Neuron (in vitro differentiated cells): Measurements from ENCODE around the gene HELZ.
"Not testable (repeated sequence)": the region's sequence is repeated elsewhere in the genome, so short reads cannot be mapped to it uniquely, and the experiment has no call there.

Source experiments
- H2AFZ ChIP-seq: one replicate; pipeline ENCODE4 v1.6.1; 2013; ENCODE audit warnings: low read depth, mild to moderate bottlenecking, inconsistent platforms, low read length, moderate library complexity
- H3K27me3 ChIP-seq: one replicate; pipeline ENCODE4 v1.6.1; 2013; ENCODE audit warnings: low read length; ENCODE audit not compliant: insufficient read depth
- H3K36me3 ChIP-seq: one replicate; pipeline ENCODE4 v1.6.1; 2013; ENCODE audit warnings: low read length; ENCODE audit not compliant: insufficient read depth
- H3K4me1 ChIP-seq: one replicate; pipeline ENCODE4 v1.6.1; 2013; ENCODE audit warnings: low read length; ENCODE audit not compliant: insufficient read depth
- H3K4me3 ChIP-seq: 2 replicates; pipeline ENCODE4 v1.5.1; 2013; ENCODE audit warnings: mild to moderate bottlenecking, low read length, moderate library complexity
- H3K9me3 ChIP-seq: one replicate; pipeline ENCODE4 v1.6.1; 2013; ENCODE audit warnings: low read length

The HELZ gene

GRCh38 chr17:67280279-67280678, 35.3 kb upstream of the HELZ start:
- no peak overlapping the region for H3K4me3 ChIP-seq
- H3K4me1 ChIP-seq, result peaks cover 8% of the 10 kb centered on the region
- no peaks in the 10 kb centered on the region for H3K9me3 ChIP-seq
- no peaks in the 10 kb centered on the region for H3K27me3 ChIP-seq
- no peak overlapping the region for H2AFZ ChIP-seq
- H3K36me3 ChIP-seq, result no peaks in the 10 kb centered on the region

- Histone ChIP-seq H3K27me3 (no peaks in the 10 kb centered on the region), H2AFZ (no peak overlapping the region), H3K36me3 (no peaks in the 10 kb centered on the region), H3K9me3 (no peaks in the 10 kb centered on the region), H3K4me1 (peaks cover 8% of the 10 kb centered on the region), H3K4me3 (no peak overlapping the region)
Observed at GRCh38 chr17:67279115-67279514, 34.1 kb upstream of the HELZ start.

GRCh38 chr17:67278363-67278762, 33.4 kb upstream of the HELZ start:
- peaks cover 5% of the 10 kb centered on the region for H3K4me1 ChIP-seq
- no peaks in the 10 kb centered on the region for H3K9me3 ChIP-seq
- no peak overlapping the region for H3K4me3 ChIP-seq
- H2AFZ ChIP-seq, result no peak overlapping the region
- H3K27me3 ChIP-seq, result no peaks in the 10 kb centered on the region
- H3K36me3 ChIP-seq, result no peaks in the 10 kb centered on the region

GRCh38 chr17:67276075-67276474, 31.1 kb upstream of the HELZ start:
- no peaks in the 10 kb centered on the region for H3K9me3 ChIP-seq
- no peaks in the 10 kb centered on the region for H3K36me3 ChIP-seq
- H3K27me3 ChIP-seq, result no peaks in the 10 kb centered on the region
- H3K4me3 ChIP-seq, result no peak overlapping the region
- peaks cover 5% of the 10 kb centered on the region for H3K4me1 ChIP-seq
- no peak overlapping the region for H2AFZ ChIP-seq

GRCh38 chr17:67274466-67274865, 29.5 kb upstream of the HELZ start:
- no peaks in the 10 kb centered on the region for H3K36me3 ChIP-seq
- H3K9me3 ChIP-seq, result no peaks in the 10 kb centered on the region
- no peak overlapping the region for H3K4me3 ChIP-seq
- H3K4me1 ChIP-seq, result peaks cover 5% of the 10 kb centered on the region
- no peak overlapping the region for H2AFZ ChIP-seq
- H3K27me3 ChIP-seq, result no peaks in the 10 kb centered on the region

GRCh38 chr17:67273900-67274299, 28.9 kb upstream of the HELZ start:
- Histone ChIP-seq H3K27me3 (no peaks in the 10 kb centered on the region), H3K9me3 (no peaks in the 10 kb centered on the region), H3K4me3 (no peak overlapping the region), H3K36me3 (no peaks in the 10 kb centered on the region), H2AFZ (no peak overlapping the region), H3K4me1 (peaks cover 5% of the 10 kb centered on the region)

GRCh38 chr17:67272312-67273047, 27.5 kb upstream of the HELZ start:
- no peaks in the 10 kb centered on the region for H3K36me3 ChIP-seq
- no peaks in the 10 kb centered on the region for H3K4me1 ChIP-seq
- H3K4me3 ChIP-seq, result no peak overlapping the region
- H2AFZ ChIP-seq, result no peak overlapping the region
- H3K27me3 ChIP-seq, result no peaks in the 10 kb centered on the region
- no peaks in the 10 kb centered on the region for H3K9me3 ChIP-seq

GRCh38 chr17:67271187-67271586, 26.2 kb upstream of the HELZ start:
- not testable (repeated sequence) for H3K27me3 ChIP-seq, H3K4me3 ChIP-seq, H2AFZ ChIP-seq, H3K9me3 ChIP-seq, H3K4me1 ChIP-seq, H3K36me3 ChIP-seq

- no peak overlapping the region for H3K4me3 ChIP-seq
- H3K27me3 ChIP-seq, result no peaks in the 10 kb centered on the region
- H3K4me1 ChIP-seq, result no peaks in the 10 kb centered on the region
- no peak overlapping the region for H2AFZ ChIP-seq
- no peaks in the 10 kb centered on the region for H3K9me3 ChIP-seq
- H3K36me3 ChIP-seq, result no peaks in the 10 kb centered on the region
Observed at GRCh38 chr17:67270416-67270815, 25.4 kb upstream of the HELZ start.

- no peaks in the 10 kb centered on the region for H3K36me3 ChIP-seq
- H3K4me3 ChIP-seq, result no peak overlapping the region
- H3K27me3 ChIP-seq, result no peaks in the 10 kb centered on the region
- no peaks in the 10 kb centered on the region for H3K4me1 ChIP-seq
- no peak overlapping the region for H2AFZ ChIP-seq
- H3K9me3 ChIP-seq, result no peaks in the 10 kb centered on the region
Observed at GRCh38 chr17:67266496-67266895, 21.5 kb upstream of the HELZ start.

GRCh38 chr17:67265436-67266019, 20.5 kb upstream of the HELZ start:
- no peaks in the 10 kb centered on the region for H3K27me3 ChIP-seq

GRCh38 chr17:67262435-67263117, 17.6 kb upstream of the HELZ start:
- H3K4me1 ChIP-seq, result no peaks in the 10 kb centered on the region
- no peak overlapping the region for H3K4me3 ChIP-seq
- no peaks in the 10 kb centered on the region for H3K27me3 ChIP-seq
- H3K36me3 ChIP-seq, result no peaks in the 10 kb centered on the region
- no peaks in the 10 kb centered on the region for H3K9me3 ChIP-seq
- no peak overlapping the region for H2AFZ ChIP-seq

More at GRCh38 chr17:67265436-67266019, 20.5 kb upstream of the HELZ start:
- Histone ChIP-seq H2AFZ (no peak overlapping the region), H3K9me3 (no peaks in the 10 kb centered on the region), H3K4me3 (no peak overlapping the region), H3K36me3 (no peaks in the 10 kb centered on the region), H3K4me1 (no peaks in the 10 kb centered on the region)

GRCh38 chr17:67260170-67260987, 15.4 kb upstream of the HELZ start:
- Histone ChIP-seq H3K36me3 (no peaks in the 10 kb centered on the region), H3K4me3 (no peak overlapping the region)

More at GRCh38 chr17:67260170-67260987, 15.4 kb upstream of the HELZ start:
- Histone ChIP-seq H3K27me3 (no peaks in the 10 kb centered on the region), H3K9me3 (no peaks in the 10 kb centered on the region), H3K4me1 (no peaks in the 10 kb centered on the region), H2AFZ (no peak overlapping the region)
